Astrocyte of the spinal cord (primary cell): ENCODE measurements around the gene TK1.
"Not testable (repeated sequence)": the region's sequence is repeated elsewhere in the genome, so short reads cannot be mapped to it uniquely, and the experiment has no call there.

Source experiments
- DNase-seq: peaks from one replicate; pipeline ENCODE4 v3.0.0; 2011; ENCODE audit warnings: low read depth, low spot score
- H3K4me3 ChIP-seq: 2 replicates; pipeline ENCODE4 v1.5.1; 2011; ENCODE audit warnings: low read depth, mild to moderate bottlenecking, low read length, moderate library complexity
- CTCF ChIP-seq: IDR thresholded peaks from 2 replicates; pipeline ENCODE4 v1.5.1; 2012; ENCODE audit warnings: low read depth, mild to moderate bottlenecking, low read length, inconsistent platforms
- in situ Hi-C: cut with HindIII; loops from 2 replicates; pipeline ENCODE4 v1.10.0; 2017; ENCODE audit warnings: low sequenced_read_pairs

Gene TK1

GRCh38 chr17:78140169-78141051 lies 46.4 kb downstream of the TK1 start:
- DNase-seq = peak; percentile 73
- in situ Hi-C loops = no loop called here
- H3K4me3 ChIP-seq = no peak overlapping the region
- TF ChIP-seq CTCF = no peak

- H3K4me3 ChIP-seq, DNase-seq, in situ Hi-C loops: not testable (repeated sequence)
Observed at GRCh38 chr17:78139861-78140168, 47.0 kb downstream of the TK1 start.

- TF ChIP-seq CTCF = no peak
- DNase-seq = no peak
- in situ Hi-C loops = no loop called here
- no peak overlapping the region for H3K4me3 ChIP-seq
Observed at GRCh38 chr17:78138204-78139060, 48.4 kb downstream of the TK1 start.

GRCh38 chr17:78137392-78138203 lies 49.3 kb downstream of the TK1 start:
- peak; percentile 49 for TF ChIP-seq CTCF
- in situ Hi-C loops = no loop called here
- DNase-seq = no peak
- no peak overlapping the region for H3K4me3 ChIP-seq

GRCh38 chr17:78135858-78136500 lies 50.9 kb downstream of the TK1 start:
- TF ChIP-seq CTCF = no peak
- DNase-seq = no peak
- no peak overlapping the region for H3K4me3 ChIP-seq
- in situ Hi-C loops = no loop called here

- no peak for TF ChIP-seq CTCF
- H3K4me3 ChIP-seq = no peak overlapping the region
- no peak for DNase-seq
- in situ Hi-C loops = no loop called here
Observed at GRCh38 chr17:78134899-78135385, 51.9 kb downstream of the TK1 start.
